Left lobe of liver (tissue), 2 donors: ENCODE results near the gene ASMTL. TPM values are rescaled to one million over a fixed set of nuclear protein-coding genes. Genes with fewer than 3 reads are reported as not detected.
A peak's percentile ranks its signal among the peaks of the same experiment; 100 is the strongest.
"Not testable (repeated sequence)": the region's sequence is repeated elsewhere in the genome, so short reads cannot be mapped to it uniquely, and the experiment has no call there.

Experiments
- ATAC-seq: fragments of 200-7000 bp; cut with Tn5 transposase; one replicate; pipeline ENCODE4 v1.9.1; 2020; ENCODE audit warnings: mild to moderate bottlenecking, moderate library complexity
- DNase-seq: peaks from one replicate; pipeline ENCODE4 v3.0.0-alpha.2; 2020; ENCODE audit warnings: low spot score
- total RNA-seq: library from RNA; stranded (reverse); gene quantifications from one replicate; pipeline ENCODE4 v1.2.1, GENCODE V29; 2021
- donor health status: DM: no; HTN: no; CAD: no; lungs with moderate emphysema.
- donor health status: DM: no; HTN: yes; CAD: no.

Gene ASMTL
- total RNA-seq, 1 donor from 2014 or later = 31.4 TPM

DNA sequence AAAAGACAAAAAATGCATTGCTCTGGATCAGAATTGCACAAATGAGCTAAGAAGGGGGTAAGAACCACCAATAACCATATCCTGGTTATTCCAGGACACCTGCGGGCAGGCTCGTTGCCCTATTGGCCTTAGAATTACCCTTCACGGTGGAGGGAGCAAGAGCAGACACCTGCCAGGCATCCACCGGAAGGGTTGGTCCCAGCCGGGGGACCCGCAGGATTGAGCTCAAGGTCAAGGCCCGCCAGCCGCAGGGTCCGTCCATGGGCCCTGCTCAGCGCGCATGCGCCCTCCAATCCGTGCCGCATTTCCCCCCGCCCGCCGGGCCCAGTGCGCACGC lies 61.4 kb downstream of the ASMTL start:
- DNase-seq (no peak), ATAC-seq (no peak)

DNA sequence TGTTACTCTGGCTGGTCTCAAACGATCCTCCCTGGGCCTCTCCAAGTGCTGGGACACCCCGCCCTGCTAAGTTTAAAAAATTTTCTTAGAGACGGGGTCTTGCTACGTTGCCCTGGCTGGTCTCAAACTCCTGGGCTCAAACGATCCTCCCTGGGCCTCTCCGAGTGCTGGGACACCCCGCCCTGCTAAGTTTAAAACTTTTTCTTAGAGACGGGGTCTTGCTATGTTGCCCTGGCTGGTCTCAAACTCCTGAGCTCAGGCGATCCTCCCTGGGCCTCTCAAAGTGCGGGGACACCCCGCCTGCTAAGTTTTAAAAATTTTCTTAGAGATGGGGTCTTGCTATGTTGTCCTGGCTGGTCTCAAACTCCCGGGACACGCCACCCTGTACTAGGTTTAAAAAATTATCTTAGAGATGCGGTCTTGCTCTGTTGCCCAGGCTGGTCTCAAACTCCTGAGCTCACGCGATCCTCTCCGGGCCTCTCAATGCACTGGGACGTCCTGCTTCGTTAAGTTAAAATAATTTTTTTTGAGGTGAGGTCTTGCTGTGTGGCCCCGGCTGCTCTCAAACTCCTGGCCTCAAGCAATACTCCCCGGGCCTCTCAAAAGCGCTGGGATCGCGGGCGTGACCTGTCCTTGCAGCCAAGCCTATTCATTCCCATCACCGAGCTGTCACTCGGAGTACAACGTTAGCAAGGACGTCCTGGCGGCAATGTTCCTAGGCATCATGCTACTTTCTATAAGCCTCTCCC lies 61.9 kb downstream of the ASMTL start:
- ATAC-seq (no peak), DNase-seq (peak; percentile 44)

DNA sequence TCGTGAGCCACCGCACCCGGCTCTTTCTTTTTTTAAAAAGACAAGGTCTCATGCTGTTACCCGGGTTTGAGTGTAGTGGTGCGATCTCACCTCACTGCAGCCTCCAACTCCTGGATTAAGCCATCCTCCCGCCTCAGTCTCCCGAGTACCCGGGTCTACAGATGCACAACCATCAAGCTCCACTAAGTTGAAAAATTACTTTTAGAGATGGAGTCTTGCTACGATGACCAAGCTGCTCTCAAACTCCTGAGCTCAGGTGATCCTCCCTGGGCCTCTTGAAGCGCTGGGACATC lies 62.8 kb downstream of the ASMTL start:
- peak; percentile 29 for DNase-seq
- no peak for ATAC-seq

DNA sequence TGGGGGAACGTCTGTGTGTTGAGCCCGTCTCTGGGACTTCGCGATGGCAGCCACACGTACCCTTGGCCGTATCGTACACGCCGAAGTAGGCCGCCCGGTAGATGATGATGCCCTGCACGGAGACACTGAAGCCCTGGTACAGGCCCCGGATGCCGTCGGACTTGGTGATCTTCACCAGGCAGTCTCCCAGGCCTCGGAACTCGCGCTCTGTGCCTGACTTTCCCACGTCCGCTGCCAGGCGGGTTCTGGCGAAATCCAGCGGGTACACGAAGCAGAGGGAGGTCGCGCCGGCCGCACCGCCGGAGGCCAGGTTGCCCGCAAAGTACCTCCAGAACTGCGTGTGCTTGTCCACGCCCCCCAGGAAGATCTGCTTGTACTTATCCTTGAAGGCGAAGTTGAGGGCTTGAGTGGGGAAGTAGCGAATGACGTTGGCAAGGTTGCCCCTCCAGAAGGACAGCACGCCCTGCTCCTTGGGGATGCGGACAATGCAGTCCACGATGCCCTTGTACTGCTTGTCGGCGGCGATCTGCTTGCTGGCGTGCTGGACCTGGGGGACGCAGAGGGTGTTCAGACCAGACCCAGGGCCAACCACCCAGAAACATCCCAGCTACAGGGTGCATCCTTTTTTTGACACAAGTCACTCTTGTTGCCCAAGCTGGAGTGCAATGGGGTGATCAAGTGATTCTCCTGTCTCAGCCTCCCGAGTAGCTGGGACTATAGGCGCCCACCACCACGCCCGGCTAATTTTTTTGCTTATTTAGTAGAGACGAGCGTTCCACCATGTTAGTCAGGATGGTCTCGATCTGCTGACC lies 63.3 kb downstream of the ASMTL start:
- DNase-seq = peak; percentile 45
- ATAC-seq = no peak

DNA sequence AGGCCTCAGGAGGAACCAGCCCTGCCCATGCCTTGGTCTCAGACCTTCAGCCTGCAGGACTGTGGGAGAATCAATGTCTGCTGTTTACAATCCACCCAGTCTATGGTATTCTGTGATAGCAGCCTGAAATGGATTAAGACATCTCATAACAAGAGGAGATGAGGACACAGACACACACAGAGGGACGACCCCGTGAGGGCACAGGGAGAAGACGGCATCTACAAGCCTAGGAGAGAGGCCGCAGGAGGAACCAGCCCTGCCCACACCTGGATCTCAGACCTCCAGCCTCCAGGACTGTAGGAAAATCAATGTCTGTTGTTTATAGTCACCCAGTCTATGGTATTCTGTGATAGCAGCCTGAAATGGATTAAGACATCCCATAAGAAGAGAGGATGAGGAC lies 64.1 kb downstream of the ASMTL start:
- ATAC-seq (no peak), DNase-seq (no peak)

DNA sequence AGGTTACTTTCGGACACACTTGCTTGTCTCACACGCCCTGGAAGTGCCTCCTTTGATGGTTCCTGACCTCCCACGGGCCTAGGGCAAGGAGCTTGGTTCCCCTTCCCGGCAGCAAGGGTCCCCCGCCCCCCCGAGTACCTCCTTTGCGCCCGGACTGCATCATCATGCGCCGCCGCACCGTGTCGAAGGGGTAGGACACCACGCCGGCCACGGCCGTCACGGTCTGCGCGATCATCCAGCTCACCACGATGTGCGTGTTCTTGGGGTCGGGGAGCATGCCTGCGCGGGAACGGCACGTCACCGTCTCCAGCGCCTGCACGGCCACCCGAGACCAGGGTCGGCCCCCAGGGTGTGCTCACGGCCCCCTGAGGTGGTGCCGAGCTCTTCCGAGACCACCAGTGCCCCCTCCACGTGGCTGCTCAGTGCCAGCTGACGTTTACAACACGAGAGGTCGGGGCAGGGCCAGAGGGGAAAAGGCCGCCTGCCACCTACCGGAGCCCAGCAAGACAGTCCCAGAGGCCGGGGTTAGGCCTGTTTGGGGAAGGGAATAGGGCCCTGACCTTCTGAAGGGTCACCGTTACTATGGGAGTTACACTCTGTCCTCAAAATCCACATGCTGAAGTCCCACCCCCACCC lies 65.5 kb downstream of the ASMTL start:
- DNase-seq (peak; percentile 48), ATAC-seq (no peak)

DNA sequence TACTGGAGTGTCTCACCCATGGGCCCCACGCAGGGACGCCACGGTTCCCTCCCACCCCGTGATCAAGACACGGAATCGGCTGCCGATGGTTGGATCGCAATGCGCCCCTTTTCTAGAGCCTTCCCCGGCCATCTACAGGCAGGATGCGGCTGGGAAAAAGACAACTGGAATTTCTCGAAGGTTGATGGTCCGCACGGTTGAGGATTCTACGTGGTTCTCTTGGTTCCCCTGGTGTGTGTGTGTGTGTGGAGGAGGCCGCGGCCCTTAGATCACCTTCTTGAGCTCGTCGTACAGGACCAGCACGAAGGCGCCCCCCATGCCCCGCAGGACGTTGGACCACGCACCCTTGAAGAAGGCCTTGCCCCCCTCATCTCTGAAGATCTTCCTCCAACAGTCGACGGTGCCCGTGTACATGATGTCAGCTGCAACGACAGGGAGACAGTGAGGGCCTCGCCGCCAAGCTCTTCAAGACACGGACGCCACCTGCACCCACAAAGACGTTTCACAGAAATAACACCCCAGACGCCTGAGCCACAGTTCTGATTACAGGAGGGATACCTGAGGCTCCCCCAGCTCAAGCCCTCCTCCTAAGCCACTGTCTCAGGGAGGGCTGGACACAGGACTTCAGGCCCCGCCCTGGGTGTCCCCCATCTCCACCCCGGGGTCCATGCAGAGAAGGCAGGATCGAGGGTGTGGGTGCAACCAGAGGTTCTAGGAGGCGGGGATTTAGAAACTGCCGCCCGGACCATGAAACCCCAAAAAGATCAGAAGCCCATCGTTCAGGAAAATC lies 66.2 kb downstream of the ASMTL start:
- no peak for ATAC-seq
- DNase-seq = peak; percentile 41

DNA sequence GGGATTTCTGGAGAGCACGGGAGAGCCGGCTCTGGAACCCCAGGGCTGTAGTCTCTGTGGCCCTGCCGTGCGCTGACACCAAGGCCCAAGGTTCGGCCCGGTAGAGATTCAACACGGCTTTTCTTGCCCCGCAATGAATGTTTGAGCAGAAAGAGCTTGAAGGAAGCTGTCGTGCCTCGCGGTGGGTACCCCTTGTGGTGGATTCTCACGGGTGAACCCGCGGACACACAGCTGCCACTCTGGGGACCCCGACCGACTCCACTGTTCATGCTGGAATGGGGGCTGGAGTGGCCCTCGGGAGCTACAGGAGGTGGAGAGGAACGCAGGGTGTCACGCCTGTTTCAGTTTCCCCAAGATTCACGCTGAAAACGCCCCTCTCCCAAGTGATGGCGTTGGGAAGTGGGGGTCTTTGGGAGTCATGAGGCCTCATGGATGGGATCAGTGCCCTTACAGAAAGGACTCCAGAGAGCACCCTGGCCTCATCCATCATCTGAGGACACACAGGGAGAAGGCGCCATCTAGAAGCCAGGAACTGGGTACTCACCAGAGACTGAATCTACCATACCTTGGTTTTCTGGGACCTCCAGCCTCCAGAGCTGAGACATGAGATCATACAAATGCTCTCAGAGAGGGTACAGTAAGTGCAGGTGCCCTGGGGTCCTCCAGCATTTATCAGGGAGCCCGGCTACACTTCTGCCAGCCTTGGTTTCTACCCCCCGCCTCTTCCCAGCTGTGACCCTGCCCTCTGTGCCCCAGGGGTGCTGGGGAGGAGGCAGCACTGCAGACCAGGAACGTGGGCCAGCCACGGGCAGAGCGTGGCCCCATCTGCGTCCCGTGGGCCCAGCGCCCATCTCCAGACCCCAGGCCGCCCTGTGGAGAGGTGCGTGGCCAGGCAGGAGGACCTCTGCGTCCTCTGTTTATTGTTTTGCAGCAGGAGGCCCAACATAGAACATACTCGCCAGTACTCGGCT lies 67.2 kb downstream of the ASMTL start:
- ATAC-seq = no peak
- peak; percentile 48 for DNase-seq

DNA sequence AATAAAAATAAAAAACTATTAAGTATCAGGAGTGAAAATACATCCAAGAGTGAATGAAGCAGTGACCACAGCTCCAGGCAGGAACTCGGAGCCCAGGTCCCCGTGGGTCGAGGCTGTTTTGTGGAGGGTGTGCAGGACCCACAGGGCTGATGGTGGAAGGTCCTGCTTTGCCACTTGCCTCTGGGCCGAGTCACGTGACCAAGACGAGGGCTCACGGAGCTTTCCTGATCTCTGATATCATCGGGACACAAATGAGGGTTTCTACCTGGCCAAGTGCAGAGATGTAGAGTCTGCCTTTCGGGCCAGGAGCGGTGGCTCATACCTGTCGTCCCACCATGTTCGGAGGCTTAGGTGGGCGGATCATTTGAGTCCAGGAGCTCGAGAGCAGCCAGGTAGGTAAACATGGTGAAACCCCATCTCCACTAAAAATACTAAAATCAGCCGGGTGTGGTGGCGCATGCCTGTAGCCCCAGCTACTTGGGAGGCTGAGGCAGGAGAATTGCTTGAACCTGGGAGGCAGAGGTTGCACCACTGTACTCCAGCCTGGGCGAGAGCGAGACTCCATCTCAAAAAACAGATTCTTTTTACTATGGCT lies 68.0 kb downstream of the ASMTL start:
- DNase-seq (peak; percentile 44), ATAC-seq (no peak)

DNA sequence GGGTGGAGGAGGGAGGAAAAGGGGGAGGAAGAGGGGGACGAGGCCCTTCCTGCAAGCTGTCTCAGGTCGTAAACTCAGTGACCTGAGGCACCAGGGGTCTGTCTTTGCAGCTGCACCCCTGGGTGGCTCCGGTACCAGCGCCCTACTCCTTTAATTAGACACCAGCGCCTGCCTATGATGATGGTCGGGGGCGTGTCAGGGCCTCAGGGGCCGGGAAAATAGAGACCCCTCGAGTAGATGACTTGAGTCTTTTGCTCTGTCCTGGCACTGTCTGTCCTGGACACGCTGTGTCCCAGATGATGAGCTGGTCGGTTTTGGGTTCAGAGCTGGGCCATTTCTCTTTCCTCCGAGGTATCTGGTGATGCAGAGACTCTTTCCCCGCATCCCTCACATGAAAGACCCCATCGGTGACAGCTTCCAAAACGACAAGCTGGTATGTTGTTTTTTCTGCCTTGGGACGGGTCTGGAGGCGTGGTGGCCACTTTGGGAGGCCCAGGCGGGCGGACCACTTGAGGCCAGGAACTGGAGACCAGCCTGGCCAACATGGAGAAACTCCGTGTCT lies 72.0 kb downstream of the ASMTL start:
- ATAC-seq (peak; percentile 13), DNase-seq (no peak)

DNA sequence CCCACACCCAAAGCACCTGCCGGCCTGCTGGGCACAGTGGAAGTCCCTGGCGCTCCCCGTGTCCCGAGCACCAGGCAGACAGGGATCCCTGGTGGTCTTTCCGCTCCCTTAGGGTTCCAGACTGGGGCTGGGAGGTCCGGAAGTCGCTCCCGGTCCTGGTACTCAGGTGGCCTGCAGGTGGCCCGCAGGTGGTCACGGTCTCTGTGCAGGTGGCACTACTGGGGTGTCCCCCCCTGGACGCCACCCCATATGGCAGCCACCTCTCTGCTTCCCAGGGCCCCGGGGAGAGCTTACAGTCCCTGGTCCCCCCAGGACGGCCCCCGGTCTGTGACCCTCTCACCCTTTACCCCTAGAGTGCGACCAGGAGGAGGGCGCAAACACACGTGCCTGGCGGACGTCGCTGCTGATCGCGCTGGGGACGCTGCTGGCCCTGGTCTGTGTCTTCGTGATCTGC lies 74.4 kb downstream of the ASMTL start:
- no peak for ATAC-seq
- no peak for DNase-seq

DNA sequence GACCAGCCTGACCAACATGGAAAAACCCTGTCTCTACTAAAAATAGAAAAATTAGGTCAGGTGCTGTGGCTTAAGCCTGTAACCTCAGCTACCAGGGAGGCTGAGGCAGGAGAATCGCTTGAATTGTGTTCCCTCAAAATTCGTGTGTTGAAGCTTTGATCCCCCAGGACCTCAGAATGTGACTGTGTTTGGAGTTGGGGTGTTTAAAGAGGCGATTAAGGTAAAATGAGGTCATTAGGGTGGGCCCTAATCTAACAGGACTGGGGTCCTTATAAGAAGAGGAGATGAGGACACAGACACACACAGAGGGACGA lies 84.4 kb downstream of the ASMTL start:
- DNase-seq (no peak), ATAC-seq (no peak)

DNA sequence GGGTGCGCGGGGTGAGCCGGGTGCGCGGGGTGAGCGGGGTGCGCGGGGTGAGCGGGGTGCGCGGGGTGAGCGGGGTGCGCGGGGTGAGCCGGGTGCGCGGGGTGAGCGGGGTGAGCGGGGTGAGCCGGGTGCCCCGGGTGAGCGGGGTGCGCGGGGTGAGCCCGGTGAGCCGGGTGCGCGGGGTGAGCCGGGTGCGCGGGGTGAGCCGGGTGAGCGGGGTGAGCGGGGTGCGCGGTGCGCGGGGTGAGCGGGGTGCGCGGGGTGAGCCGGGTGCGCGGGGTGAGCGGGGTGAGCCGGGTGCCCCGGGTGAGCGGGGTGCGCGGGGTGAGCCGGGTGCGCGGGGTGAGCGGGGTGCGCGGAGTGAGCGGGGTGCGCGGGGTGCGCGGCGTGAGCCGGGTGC lies 86.3 kb downstream of the ASMTL start:
- DNase-seq, ATAC-seq: not testable (repeated sequence)

DNA sequence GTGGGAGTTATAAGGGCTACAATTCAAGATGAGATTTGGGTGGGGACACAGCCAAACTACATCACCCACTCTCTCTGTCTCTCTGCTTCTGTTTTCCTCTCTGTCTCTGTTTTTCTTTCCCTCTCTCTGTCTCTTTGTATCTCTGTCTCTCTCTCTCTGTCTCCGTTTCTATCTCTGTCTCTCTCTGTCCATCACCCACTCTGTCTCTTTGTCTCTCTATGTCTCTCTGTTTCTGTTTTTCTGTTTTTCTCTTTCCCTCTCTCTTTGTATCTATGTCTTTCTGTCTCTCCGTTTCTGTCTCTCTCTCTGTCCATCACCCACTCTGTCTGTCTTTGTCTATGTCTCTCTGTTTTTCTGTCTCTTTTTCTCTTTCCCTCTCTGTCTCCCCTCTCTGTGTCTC lies 90.8 kb downstream of the ASMTL start:
- DNase-seq = no peak
- no peak for ATAC-seq

DNA sequence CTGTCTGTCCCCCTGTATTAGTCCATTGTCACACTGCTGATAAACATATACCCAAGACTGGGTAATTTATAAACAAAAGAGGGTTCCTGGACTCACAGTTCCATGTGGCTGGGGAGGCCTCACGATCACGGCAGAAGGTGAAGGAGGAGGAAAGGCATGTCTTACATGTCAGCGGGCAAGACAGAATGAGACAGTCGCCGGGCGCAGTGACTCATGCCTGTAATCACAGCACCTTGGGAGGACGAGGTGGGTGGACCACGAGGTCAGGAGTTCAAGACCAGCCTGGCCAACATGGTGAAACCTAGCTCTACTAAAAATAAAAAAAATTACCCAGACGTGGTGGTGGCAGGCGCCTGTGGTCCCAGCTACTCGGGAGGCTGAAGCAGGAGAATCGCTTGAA lies 91.4 kb downstream of the ASMTL start:
- DNase-seq (no peak), ATAC-seq (no peak)

DNA sequence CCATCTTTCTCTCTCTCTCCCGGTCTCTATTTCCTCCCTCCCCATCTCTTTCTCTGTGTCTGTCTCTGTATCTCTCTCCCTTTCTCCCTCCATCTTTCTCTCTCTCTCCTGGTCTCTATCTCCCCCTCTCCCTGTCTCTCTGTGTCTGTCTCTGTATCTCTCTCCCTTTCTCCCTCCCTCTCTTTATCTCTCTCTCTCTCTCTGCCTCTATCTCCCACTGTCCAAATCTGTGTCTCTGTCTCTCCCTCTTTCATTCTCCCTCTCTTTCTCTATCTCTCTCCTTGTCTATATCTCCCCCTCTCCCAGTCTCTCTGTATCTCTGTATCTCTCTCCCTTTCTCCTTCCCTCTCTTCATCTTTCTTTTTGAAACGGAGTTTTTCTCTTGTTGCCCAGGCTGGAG lies 92.5 kb downstream of the ASMTL start:
- ATAC-seq = no peak

DNA sequence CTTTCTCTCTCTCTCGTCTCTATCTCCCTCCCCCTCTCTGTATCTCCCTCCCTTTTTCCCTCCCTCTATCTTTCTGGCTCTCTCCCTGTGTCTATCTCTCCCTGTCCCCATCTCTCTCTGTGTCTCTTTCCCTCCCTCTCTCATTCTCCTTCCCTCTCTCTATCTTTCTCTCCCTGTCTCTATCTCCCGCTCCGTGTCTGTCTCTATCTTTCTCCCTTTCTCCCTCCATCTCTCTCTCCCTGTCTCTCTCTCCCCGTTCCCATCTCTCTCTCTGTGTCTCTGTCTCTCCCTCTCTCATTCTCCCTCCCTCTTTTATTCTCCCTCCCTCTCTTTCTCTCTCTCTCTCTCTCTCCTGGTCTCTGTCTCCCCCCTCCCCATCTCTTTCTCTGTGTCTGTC lies 93.2 kb downstream of the ASMTL start:
- DNase-seq = no peak
- no peak for ATAC-seq

More for the DNA sequence above, 92.5 kb downstream of the ASMTL start:
- DNase-seq = no peak

DNA sequence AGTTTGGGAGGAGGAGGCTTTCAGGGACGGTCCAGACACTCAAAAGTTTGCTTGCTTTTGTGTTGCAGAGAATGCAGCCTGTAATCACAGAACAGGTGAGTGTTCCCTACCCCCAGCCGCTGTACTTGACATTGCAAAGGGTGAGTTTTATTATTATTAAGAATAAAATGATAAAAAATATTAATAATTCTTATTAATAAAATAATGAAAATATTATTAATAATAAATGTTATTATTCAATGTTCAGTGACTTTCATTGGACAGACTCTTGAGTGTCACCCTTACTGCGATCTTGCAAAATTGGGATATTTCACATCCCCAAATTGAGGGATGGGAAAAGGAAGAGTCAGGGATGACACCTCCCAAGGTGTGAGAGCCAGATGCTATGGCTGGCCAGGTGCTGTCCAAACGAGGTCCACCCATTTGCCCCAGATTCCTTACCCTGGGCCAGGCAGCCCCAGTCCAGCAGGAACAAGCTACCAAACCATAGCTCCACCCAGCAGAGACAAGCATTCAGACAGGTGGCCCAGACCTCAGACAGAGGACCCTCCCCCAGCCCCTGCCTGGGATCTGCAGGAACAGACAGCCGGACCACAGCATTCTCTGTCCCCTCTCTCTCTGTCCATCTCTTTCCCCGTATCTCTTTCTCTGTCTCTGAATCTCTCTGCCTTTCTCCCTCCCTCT lies 93.8 kb downstream of the ASMTL start:
- ATAC-seq (no peak), DNase-seq (no peak)

DNA sequence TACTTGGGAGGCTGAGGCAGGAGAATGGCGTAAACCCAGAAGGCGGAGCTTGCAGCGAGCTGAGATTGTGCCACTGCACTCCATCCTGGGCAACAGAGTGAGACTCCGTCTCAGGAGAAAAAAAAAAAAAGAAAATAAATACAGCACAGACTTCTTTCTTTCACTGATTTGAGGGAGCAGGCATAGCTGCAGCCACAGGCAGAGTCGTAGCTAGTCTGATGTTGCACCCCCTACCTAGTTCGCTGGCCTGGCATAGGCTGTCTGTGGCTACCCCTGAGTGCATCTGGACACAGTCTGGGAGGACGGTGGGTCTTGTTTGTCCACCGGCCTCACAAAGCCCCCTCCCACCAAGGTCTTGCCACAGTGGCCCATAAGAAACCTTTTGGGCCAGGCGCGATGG lies 94.7 kb downstream of the ASMTL start:
- no peak for ATAC-seq
- DNase-seq = no peak
